HUES6 (cell line): ENCODE results near the gene DACH2.

Experiments used
- H3K27ac ChIP-seq: 2 replicates; pipeline ENCODE4 v1.7.0; 2013; ENCODE audit warnings: low read depth, mild to moderate bottlenecking, low read length, inconsistent platforms
- H3K27me3 ChIP-seq: 2 replicates; pipeline ENCODE4 v1.6.1; 2013; ENCODE audit warnings: low read length; ENCODE audit not compliant: control insufficient read depth, insufficient read depth
- H3K36me3 ChIP-seq: 2 replicates; pipeline ENCODE4 v1.6.1; 2013; ENCODE audit warnings: low read length; ENCODE audit not compliant: control insufficient read depth, insufficient read depth
- H3K4me1 ChIP-seq: 2 replicates; pipeline ENCODE4 v1.6.1; 2013; ENCODE audit warnings: low read length; ENCODE audit not compliant: control insufficient read depth, insufficient read depth
- H3K4me3 ChIP-seq: 2 replicates; pipeline ENCODE4 v1.5.1; 2013; ENCODE audit warnings: low read depth, low read length
- H3K9ac ChIP-seq: one replicate; pipeline ENCODE4 v1.6.1; 2013; ENCODE audit warnings: mild to moderate bottlenecking, low read length
- H3K9me3 ChIP-seq: 2 replicates; pipeline ENCODE4 v1.6.1; 2013; ENCODE audit warnings: low read depth, low read length; ENCODE audit not compliant: control insufficient read depth, insufficient read depth

DACH2 gene

GRCh38 chrX:86148024-86148511 lies at the start of gene DACH2:
Gene DACH2, plus strand, starts transcription at chrX:86148451.
- no peaks in the 10 kb centered on the region for H3K9me3 ChIP-seq
- peak within 1 kb of the TSS; percentile 32 for H3K9ac ChIP-seq

GRCh38 chrX:86102341-86102740 lies 45.9 kb upstream of the DACH2 start:
- Histone ChIP-seq H3K27ac (no peak overlapping the region), H3K27me3 (no peaks in the 10 kb centered on the region), H3K9ac (no peak overlapping the region), H3K4me1 (peaks cover 4% of the 10 kb centered on the region; the same call in 1 of the 2 replicates), H3K4me3 (no peak overlapping the region), H3K36me3 (no peaks in the 10 kb centered on the region), H3K9me3 (peaks cover 12% of the 10 kb centered on the region)

More at GRCh38 chrX:86148024-86148511, at the start of gene DACH2:
- Histone ChIP-seq H3K4me1 (peaks cover 4% of the 10 kb centered on the region; the same call in 1 of the 2 replicates), H3K36me3 (no peaks in the 10 kb centered on the region), H3K4me3 (peak within 1 kb of the TSS; percentile 81), H3K27ac (no peak within 1 kb of the TSS), H3K27me3 (peaks cover 54% of the 10 kb centered on the region)

GRCh38 chrX:86103061-86103460 lies 45.2 kb upstream of the DACH2 start:
- Histone ChIP-seq H3K36me3 (no peaks in the 10 kb centered on the region), H3K4me1 (peaks cover 4% of the 10 kb centered on the region; the same call in 1 of the 2 replicates), H3K9ac (no peak overlapping the region), H3K9me3 (peaks cover 13% of the 10 kb centered on the region), H3K27me3 (no peaks in the 10 kb centered on the region), H3K4me3 (no peak overlapping the region), H3K27ac (no peak overlapping the region)

- H3K4me3 ChIP-seq, result no peak overlapping the region
- peaks cover 13% of the 10 kb centered on the region for H3K9me3 ChIP-seq
- no peaks in the 10 kb centered on the region for H3K36me3 ChIP-seq
- H3K27me3 ChIP-seq, result no peaks in the 10 kb centered on the region
- H3K9ac ChIP-seq, result no peak overlapping the region
- H3K27ac ChIP-seq, result no peak overlapping the region
- peaks cover 4% of the 10 kb centered on the region; the same call in 1 of the 2 replicates for H3K4me1 ChIP-seq
Measured at GRCh38 chrX:86104526-86104925, 43.7 kb upstream of the DACH2 start.

GRCh38 chrX:86121916-86122315 lies 26.3 kb upstream of the DACH2 start:
- Histone ChIP-seq H3K27me3 (no peaks in the 10 kb centered on the region), H3K4me3 (no peak overlapping the region), H3K9ac (no peak overlapping the region), H3K4me1 (no peaks in the 10 kb centered on the region), H3K27ac (no peak overlapping the region), H3K36me3 (no peaks in the 10 kb centered on the region), H3K9me3 (peaks cover 20% of the 10 kb centered on the region)

GRCh38 chrX:86133761-86134160 lies 14.5 kb upstream of the DACH2 start:
- H3K36me3 ChIP-seq, result no peaks in the 10 kb centered on the region
- H3K9me3 ChIP-seq, result no peaks in the 10 kb centered on the region
- no peak overlapping the region for H3K9ac ChIP-seq
- no peak overlapping the region for H3K4me3 ChIP-seq
- H3K4me1 ChIP-seq, result no peaks in the 10 kb centered on the region
- H3K27me3 ChIP-seq, result no peaks in the 10 kb centered on the region
- H3K27ac ChIP-seq, result no peak overlapping the region

- H3K27me3 ChIP-seq, result no peaks in the 10 kb centered on the region
- no peaks in the 10 kb centered on the region for H3K4me1 ChIP-seq
- no peak overlapping the region for H3K4me3 ChIP-seq
- H3K9ac ChIP-seq, result no peak overlapping the region
- H3K9me3 ChIP-seq, result no peaks in the 10 kb centered on the region
- H3K36me3 ChIP-seq, result no peaks in the 10 kb centered on the region
- H3K27ac ChIP-seq, result no peak overlapping the region
Measured at GRCh38 chrX:86137071-86137470, 11.2 kb upstream of the DACH2 start.

- H3K4me1 ChIP-seq, result no peaks in the 10 kb centered on the region; the same call in 1 of the 2 replicates
- H3K36me3 ChIP-seq, result no peaks in the 10 kb centered on the region
- no peak overlapping the region for H3K27ac ChIP-seq
- H3K4me3 ChIP-seq, result no peak overlapping the region
- peaks cover 10% of the 10 kb centered on the region; the same call in 1 of the 2 replicates for H3K27me3 ChIP-seq
- H3K9ac ChIP-seq, result no peak overlapping the region
- no peaks in the 10 kb centered on the region for H3K9me3 ChIP-seq
Measured at GRCh38 chrX:86141786-86142185, 6.5 kb upstream of the DACH2 start.

- peaks cover 48% of the 10 kb centered on the region for H3K27me3 ChIP-seq
- no peak overlapping the region for H3K9ac ChIP-seq
- H3K27ac ChIP-seq, result no peak overlapping the region
- H3K9me3 ChIP-seq, result no peaks in the 10 kb centered on the region
- H3K4me3 ChIP-seq, result no peak overlapping the region
- H3K4me1 ChIP-seq, result peaks cover 4% of the 10 kb centered on the region; the same call in 1 of the 2 replicates
- H3K36me3 ChIP-seq, result no peaks in the 10 kb centered on the region
Measured at GRCh38 chrX:86146102-86146501, 2.1 kb upstream of the DACH2 start.

GRCh38 chrX:86148594-86148993 lies 343 bp downstream of the DACH2 start:
- H3K4me1 ChIP-seq, result peaks cover 4% of the 10 kb centered on the region; the same call in 1 of the 2 replicates
- no peaks in the 10 kb centered on the region for H3K9me3 ChIP-seq
- H3K27ac ChIP-seq, result no peak overlapping the region
- H3K4me3 ChIP-seq, result peak overlapping the region; percentile 81
- peaks cover 54% of the 10 kb centered on the region for H3K27me3 ChIP-seq
- no peaks in the 10 kb centered on the region for H3K36me3 ChIP-seq
- peak overlapping the region; percentile 32 for H3K9ac ChIP-seq

GRCh38 chrX:86149119-86149518 lies 868 bp downstream of the DACH2 start:
- peak overlapping the region; percentile 81 for H3K4me3 ChIP-seq
- no peak overlapping the region for H3K27ac ChIP-seq
- H3K27me3 ChIP-seq, result peaks cover 54% of the 10 kb centered on the region
- H3K36me3 ChIP-seq, result no peaks in the 10 kb centered on the region
- 0 out of 2 replicates have a peak, but pooled peaks cover 4% of the 10 kb centered on the region for H3K4me1 ChIP-seq
- no peaks in the 10 kb centered on the region for H3K9me3 ChIP-seq
- H3K9ac ChIP-seq, result peak overlapping the region; percentile 32
